ENCODE results near the gene XBP1.

DNA sequence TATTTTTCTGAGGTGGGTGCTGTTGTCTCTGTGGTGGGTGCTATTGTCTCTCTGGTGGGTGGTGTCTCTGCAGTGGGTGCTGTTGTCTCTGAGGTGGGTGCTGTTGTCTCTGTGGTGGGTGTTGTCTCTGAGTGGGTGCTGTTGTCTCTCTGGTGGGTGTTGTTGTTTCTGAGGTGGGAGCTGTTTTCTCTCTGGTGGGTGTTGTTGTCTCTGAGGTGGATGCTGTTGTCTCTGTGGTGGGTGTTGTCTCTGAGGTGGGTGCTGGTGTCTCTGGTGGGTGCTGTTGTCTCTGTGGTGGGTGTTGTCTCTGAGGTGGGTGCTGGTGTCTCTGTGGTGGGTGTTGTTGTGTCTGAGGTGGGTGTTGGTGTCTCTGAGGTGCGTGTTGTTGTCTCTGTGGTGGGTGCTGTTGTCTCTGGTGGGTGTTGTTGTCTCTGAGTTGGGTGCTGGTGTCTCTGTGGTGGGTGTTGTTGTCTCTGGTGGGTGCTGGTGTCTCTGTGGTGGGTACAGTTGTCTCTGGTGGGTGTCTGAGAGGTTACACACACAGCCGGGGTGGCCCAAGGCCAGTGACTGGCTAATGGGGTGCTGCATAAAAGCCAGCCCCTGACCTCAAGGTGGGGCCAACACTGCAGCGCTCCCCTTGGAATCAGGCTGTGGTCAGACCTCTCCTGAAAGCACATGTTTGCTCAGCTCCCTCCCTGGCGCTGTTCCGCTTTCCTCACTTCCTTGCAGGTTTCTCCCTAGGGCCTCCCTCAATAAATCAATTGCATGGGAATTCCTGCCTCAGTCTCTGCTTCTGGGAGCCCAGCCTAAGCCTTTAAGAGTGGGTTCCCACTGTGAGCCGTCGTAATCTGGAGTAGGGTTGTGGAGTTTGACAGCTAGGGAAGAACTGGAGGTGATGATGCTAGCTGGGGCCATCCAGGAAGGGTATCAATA, 31.0 kb upstream of the XBP1 start:
- TF ChIP-seq, protein P1, sequence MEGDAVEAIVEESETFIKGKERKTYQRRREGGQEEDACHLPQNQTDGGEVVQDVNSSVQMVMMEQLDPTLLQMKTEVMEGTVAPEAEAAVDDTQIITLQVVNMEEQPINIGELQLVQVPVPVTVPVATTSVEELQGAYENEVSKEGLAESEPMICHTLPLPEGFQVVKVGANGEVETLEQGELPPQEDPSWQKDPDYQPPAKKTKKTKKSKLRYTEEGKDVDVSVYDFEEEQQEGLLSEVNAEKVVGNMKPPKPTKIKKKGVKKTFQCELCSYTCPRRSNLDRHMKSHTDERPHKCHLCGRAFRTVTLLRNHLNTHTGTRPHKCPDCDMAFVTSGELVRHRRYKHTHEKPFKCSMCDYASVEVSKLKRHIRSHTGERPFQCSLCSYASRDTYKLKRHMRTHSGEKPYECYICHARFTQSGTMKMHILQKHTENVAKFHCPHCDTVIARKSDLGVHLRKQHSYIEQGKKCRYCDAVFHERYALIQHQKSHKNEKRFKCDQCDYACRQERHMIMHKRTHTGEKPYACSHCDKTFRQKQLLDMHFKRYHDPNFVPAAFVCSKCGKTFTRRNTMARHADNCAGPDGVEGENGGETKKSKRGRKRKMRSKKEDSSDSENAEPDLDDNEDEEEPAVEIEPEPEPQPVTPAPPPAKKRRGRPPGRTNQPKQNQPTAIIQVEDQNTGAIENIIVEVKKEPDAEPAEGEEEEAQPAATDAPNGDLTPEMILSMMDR (IDR thresholded peaks at IDR 0.05), result no peak
- TF ChIP-seq POLR2AphosphoS5 (IDR thresholded peaks at IDR 0.05) (no peak), POLR2A (IDR thresholded peaks at IDR 0.05) (no peak), EP300 (IDR thresholded peaks at IDR 0.05) (no peak)
